ENCODE measurements around the gene MCF2L2. TPM values are rescaled to one million over a fixed set of nuclear protein-coding genes. Genes with fewer than 3 reads are reported as not detected.

MCF2L2 gene
- total RNA-seq, 4 donors from 2014 or later: 0.13 to 0.49 (median 0.22) TPM; not detected in 1

DNA sequence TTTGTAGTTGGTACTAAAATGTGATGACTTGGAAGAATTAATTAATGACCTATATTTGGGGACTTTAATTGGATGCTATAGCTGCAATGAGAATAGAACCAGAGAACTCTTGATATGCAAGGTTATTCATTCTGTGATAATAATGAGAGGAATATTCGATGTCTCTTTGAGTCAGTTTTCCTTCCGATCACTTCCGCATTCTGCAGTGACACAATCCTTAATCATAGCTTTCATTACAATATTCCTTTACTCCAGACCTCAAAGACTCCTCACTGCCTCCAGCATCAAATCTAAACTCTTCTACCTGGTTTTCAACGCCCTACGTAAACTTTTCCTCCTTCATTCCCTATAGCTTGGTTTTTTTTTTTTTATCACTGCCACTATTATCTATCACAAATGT is 153.8 kb downstream of the MCF2L2 start:
- intact Hi-C loops (cut with DNase I): no loop called here
- TF ChIP-seq CTCF (IDR thresholded peaks at IDR 0.05): no peak
- TF ChIP-seq POLR2A (IDR thresholded peaks at IDR 0.05): no peak
- Histone ChIP-seq H3K4me1 (no peaks in the 10 kb centered on the region), H3K27me3 (no peaks in the 10 kb centered on the region), H3K4me3 (replicated peaks in 1 of 3) (no peak overlapping the region), H3K9me3 (no peaks in the 10 kb centered on the region), H3K27ac (no peak overlapping the region), H3K36me3 (no peaks in the 10 kb centered on the region)
- no peak for DNase-seq
- 91 to 93% methylated on average over 5 of the region's 5 CpGs for WGBS, 2 donors

- intact Hi-C loops (cut with DNase I): no loop called here
- H3K4me3 ChIP-seq (replicated peaks in 1 of 3): no peak overlapping the region
- DNase-seq: no peak
- H3K4me1 ChIP-seq: no peaks in the 10 kb centered on the region
- no peak overlapping the region for H3K27ac ChIP-seq
- H3K27me3 ChIP-seq: no peaks in the 10 kb centered on the region
- no peak for TF ChIP-seq CTCF (IDR thresholded peaks at IDR 0.05)
- no peaks in the 10 kb centered on the region for H3K36me3 ChIP-seq
- H3K9me3 ChIP-seq: no peaks in the 10 kb centered on the region
These were observed 155.6 kb downstream of the MCF2L2 start for GRCh38 chr3:183272791-183273190.

DNA sequence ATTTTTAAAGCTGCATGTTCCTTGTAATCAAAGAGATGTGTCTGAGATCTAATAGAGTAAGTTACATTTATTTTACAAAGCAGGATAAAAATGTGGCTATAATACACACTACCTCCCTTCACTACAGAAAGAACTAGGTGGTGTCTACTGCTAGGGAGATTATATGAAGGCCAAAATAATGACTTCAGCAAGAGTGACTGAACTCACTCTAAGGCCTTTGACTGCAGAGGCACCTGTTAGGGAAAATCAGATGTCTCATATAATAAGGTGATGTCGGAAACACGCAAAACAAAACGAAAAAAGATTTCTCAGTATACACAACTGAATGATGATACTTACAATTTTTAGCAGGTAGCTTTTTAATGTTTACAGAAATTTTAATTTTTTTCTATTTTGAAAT is 156.3 kb downstream of the MCF2L2 start:
- Histone ChIP-seq H3K27ac (no peak overlapping the region), H3K4me1 (no peaks in the 10 kb centered on the region), H3K36me3 (no peaks in the 10 kb centered on the region), H3K27me3 (no peaks in the 10 kb centered on the region), H3K4me3 (replicated peaks in 1 of 3) (no peak overlapping the region), H3K9me3 (no peaks in the 10 kb centered on the region)
- TF ChIP-seq CTCF (IDR thresholded peaks at IDR 0.05) (no peak), POLR2A (IDR thresholded peaks at IDR 0.05) (no peak)
- intact Hi-C loops (cut with DNase I): no loop called here
- no peak for DNase-seq
- WGBS, 2 donors: 94 to 98% methylated on average over 3 of the region's 3 CpGs

GRCh38 chr3:183270344-183270743 is 158.1 kb downstream of the MCF2L2 start:
- Histone ChIP-seq H3K27me3 (no peaks in the 10 kb centered on the region), H3K36me3 (no peaks in the 10 kb centered on the region), H3K4me1 (peaks cover 4 to 9% of the 10 kb centered on the region in 2 donors), H3K4me3 (replicated peaks in 1 of 3) (no peak overlapping the region), H3K9me3 (no peaks in the 10 kb centered on the region), H3K27ac (no peak overlapping the region)
- TF ChIP-seq CTCF (IDR thresholded peaks at IDR 0.05) (no peak), POLR2A (IDR thresholded peaks at IDR 0.05) (no peak)
- no peak for DNase-seq
- intact Hi-C loops (cut with DNase I): no loop called here
- 95 to 98% methylated on average over 7 of the region's 7 CpGs for WGBS, 2 donors

- Histone ChIP-seq H3K4me3 (replicated peaks in 1 of 3) (no peak overlapping the region), H3K9me3 (no peaks in the 10 kb centered on the region), H3K27me3 (no peaks in the 10 kb centered on the region), H3K27ac (no peak overlapping the region), H3K36me3 (no peaks in the 10 kb centered on the region), H3K4me1 (peaks cover 11 to 19% of the 10 kb centered on the region in 2 donors)
- intact Hi-C loops (cut with DNase I): no loop called here
- no peak for DNase-seq
- TF ChIP-seq POLR2A (IDR thresholded peaks at IDR 0.05) (no peak), CTCF (IDR thresholded peaks at IDR 0.05) (no peak)
- 95 to 97% methylated on average over 13 of the region's 13 CpGs for WGBS, 2 donors
These were observed 159.1 kb downstream of the MCF2L2 start for GRCh38 chr3:183269345-183269744.

Measured in thyroid gland (tissue), 4 donors.